Muscle layer of colon (tissue), 2 donors: ENCODE data around the gene MYO1E.

Source experiments
- H3K27ac ChIP-seq: one replicate; pipeline ENCODE4 v1.7.0; 2013; ENCODE audit warnings: low read depth, mild to moderate bottlenecking, low read length, moderate library complexity
- H3K27me3 ChIP-seq, 2 donors: one replicate each; pipeline ENCODE4 v1.7.0; 2013; ENCODE audit warnings: low read length in 2 of 2, mild to moderate bottlenecking in 2 of 2; ENCODE audit not compliant: insufficient read depth in 2 of 2, control insufficient read depth in 1 of 2
- H3K36me3 ChIP-seq: one replicate; pipeline ENCODE4 v1.7.0; 2013; ENCODE audit warnings: mild to moderate bottlenecking, low read length; ENCODE audit not compliant: insufficient read depth
- H3K4me1 ChIP-seq: one replicate; pipeline ENCODE4 v1.7.0; 2013; ENCODE audit warnings: mild to moderate bottlenecking, low read length; ENCODE audit not compliant: insufficient read depth
- H3K4me3 ChIP-seq, 2 donors: one replicate each; pipeline ENCODE4 v1.7.0; 2013; ENCODE audit warnings: low read length in 2 of 2, low read depth in 1 of 2, mild to moderate bottlenecking in 1 of 2, moderate library complexity in 1 of 2
- H3K9ac ChIP-seq: one replicate; pipeline ENCODE4 v1.7.0; 2013; ENCODE audit warnings: low read length
- H3K9me3 ChIP-seq: one replicate; pipeline ENCODE4 v1.7.0; 2013; ENCODE audit warnings: mild to moderate bottlenecking, low read length
- donor health status: abdominal sarcoma.
- donor health status: Adenocarcinoma of cecum.

MYO1E gene

GRCh38 chr15:59329570-59330350 lies 42.9 kb downstream of the MYO1E start:
- no peak overlapping the region for H3K4me3 ChIP-seq

GRCh38 chr15:59329091-59329490 lies 43.6 kb downstream of the MYO1E start:
- Histone ChIP-seq H3K36me3 (no peaks in the 10 kb centered on the region), H3K27ac (no peak overlapping the region), H3K9ac (no peak overlapping the region), H3K4me3 (no peak overlapping the region), H3K27me3 (no peaks in the 10 kb centered on the region), H3K9me3 (no peaks in the 10 kb centered on the region), H3K4me1 (peaks cover 13% of the 10 kb centered on the region)

More at GRCh38 chr15:59329570-59330350, 42.9 kb downstream of the MYO1E start:
- Histone ChIP-seq H3K9ac (no peak overlapping the region), H3K27ac (no peak overlapping the region), H3K9me3 (no peaks in the 10 kb centered on the region), H3K27me3 (no peaks in the 10 kb centered on the region), H3K36me3 (no peaks in the 10 kb centered on the region), H3K4me1 (peaks cover 13% of the 10 kb centered on the region)

GRCh38 chr15:59327942-59328341 lies 44.7 kb downstream of the MYO1E start:
- Histone ChIP-seq H3K36me3 (no peaks in the 10 kb centered on the region), H3K27me3 (no peaks in the 10 kb centered on the region), H3K4me3 (no peak overlapping the region), H3K9me3 (no peaks in the 10 kb centered on the region), H3K27ac (no peak overlapping the region), H3K9ac (no peak overlapping the region), H3K4me1 (peaks cover 13% of the 10 kb centered on the region)

GRCh38 chr15:59326856-59327255 lies 45.8 kb downstream of the MYO1E start:
- Histone ChIP-seq H3K27ac (no peak overlapping the region), H3K9ac (no peak overlapping the region), H3K4me3 (no peak overlapping the region), H3K27me3 (no peaks in the 10 kb centered on the region), H3K9me3 (no peaks in the 10 kb centered on the region), H3K4me1 (peaks cover 13% of the 10 kb centered on the region), H3K36me3 (no peaks in the 10 kb centered on the region)

- H3K27ac ChIP-seq, result no peak overlapping the region
- no peaks in the 10 kb centered on the region for H3K4me1 ChIP-seq
- no peak overlapping the region for H3K9ac ChIP-seq
- H3K36me3 ChIP-seq, result no peaks in the 10 kb centered on the region
- H3K9me3 ChIP-seq, result no peaks in the 10 kb centered on the region
- H3K27me3 ChIP-seq, result no peaks in the 10 kb centered on the region
- H3K4me3 ChIP-seq, result no peak overlapping the region
Measured at GRCh38 chr15:59322056-59322759, 50.5 kb downstream of the MYO1E start.

- H3K27ac ChIP-seq, result no peak overlapping the region
- H3K4me3 ChIP-seq, result no peak overlapping the region
- H3K36me3 ChIP-seq, result no peaks in the 10 kb centered on the region
- H3K9ac ChIP-seq, result no peak overlapping the region
- H3K9me3 ChIP-seq, result no peaks in the 10 kb centered on the region
- peaks cover 9% of the 10 kb centered on the region for H3K4me1 ChIP-seq
- no peaks in the 10 kb centered on the region for H3K27me3 ChIP-seq
Measured at GRCh38 chr15:59321000-59321689, 51.5 kb downstream of the MYO1E start.

- Histone ChIP-seq H3K4me3 (no peak overlapping the region), H3K4me1 (peaks cover 30% of the 10 kb centered on the region), H3K36me3 (no peaks in the 10 kb centered on the region), H3K9ac (no peak overlapping the region), H3K9me3 (no peaks in the 10 kb centered on the region), H3K27ac (no peak overlapping the region), H3K27me3 (no peaks in the 10 kb centered on the region)
Measured at GRCh38 chr15:59317211-59317610, 55.5 kb downstream of the MYO1E start.

GRCh38 chr15:59315914-59316451 lies 56.7 kb downstream of the MYO1E start:
- no peak overlapping the region for H3K4me3 ChIP-seq
- H3K4me1 ChIP-seq, result peaks cover 30% of the 10 kb centered on the region
- H3K27ac ChIP-seq, result no peak overlapping the region
- H3K9me3 ChIP-seq, result no peaks in the 10 kb centered on the region
- H3K36me3 ChIP-seq, result no peaks in the 10 kb centered on the region
- H3K27me3 ChIP-seq, result no peaks in the 10 kb centered on the region
- no peak overlapping the region for H3K9ac ChIP-seq

GRCh38 chr15:59313641-59314332 lies 58.9 kb downstream of the MYO1E start:
- Histone ChIP-seq H3K4me3 (peak overlapping the region in 1 of 2 donors; percentile 1), H3K27ac (no peak overlapping the region), H3K27me3 (no peaks in the 10 kb centered on the region), H3K36me3 (no peaks in the 10 kb centered on the region), H3K4me1 (peaks cover 30% of the 10 kb centered on the region), H3K9ac (no peak overlapping the region), H3K9me3 (no peaks in the 10 kb centered on the region)

- peaks cover 30% of the 10 kb centered on the region for H3K4me1 ChIP-seq
- H3K36me3 ChIP-seq, result no peaks in the 10 kb centered on the region
- no peak overlapping the region for H3K4me3 ChIP-seq
- no peak overlapping the region for H3K27ac ChIP-seq
- H3K9me3 ChIP-seq, result no peaks in the 10 kb centered on the region
- H3K27me3 ChIP-seq, result no peaks in the 10 kb centered on the region
- H3K9ac ChIP-seq, result no peak overlapping the region
Measured at GRCh38 chr15:59312205-59312604, 60.5 kb downstream of the MYO1E start.

GRCh38 chr15:59311195-59311594 lies 61.5 kb downstream of the MYO1E start:
- Histone ChIP-seq H3K36me3 (no peaks in the 10 kb centered on the region), H3K4me1 (peaks cover 28% of the 10 kb centered on the region), H3K27ac (no peak overlapping the region), H3K27me3 (no peaks in the 10 kb centered on the region), H3K9ac (no peak overlapping the region), H3K4me3 (no peak overlapping the region), H3K9me3 (no peaks in the 10 kb centered on the region)
